H1 (cell line): ENCODE measurements around the gene WBP1.

Experiments
- CBX8 ChIP-seq: fragments of 300-800, 300-1000 bp; sonication (generic); IDR thresholded peaks from 2 replicates; pipeline ENCODE4 v1.7.1; 2016; ENCODE audit warnings: low read depth, low read length, borderline replicate concordance
- CEBPB ChIP-seq: IDR thresholded peaks from 2 replicates; pipeline ENCODE4 v1.6.1; 2012; ENCODE audit warnings: low read depth, low read length
- CREB1 ChIP-seq: IDR thresholded peaks from 2 replicates; pipeline ENCODE4 v1.6.1; 2012; ENCODE audit warnings: inconsistent platforms
- EGR1 ChIP-seq: IDR thresholded peaks from 2 replicates; pipeline ENCODE4 v1.6.1; 2011; ENCODE audit warnings: low read depth, low read length, borderline replicate concordance
- POLR2AphosphoS5 ChIP-seq: IDR thresholded peaks from 2 replicates; pipeline ENCODE4 v1.6.1; 2011; ENCODE audit warnings: low read depth, low read length
- TAF7 ChIP-seq: optimal IDR thresholded peaks from 2 replicates; pipeline ENCODE3; 2011; ENCODE audit warnings: low read depth, mild to moderate bottlenecking, inconsistent platforms, low read length, moderate library complexity, borderline replicate concordance
- TF ChIP-seq, protein P1 (sequence below), 3 experiments: IDR thresholded peaks; 1 replicate in 2 of 3; 2 replicates in 1 of 3; pipeline versions ENCODE4 v1.5.1 to v1.6.1; 2011; ENCODE audit warnings: low read length in 3 of 3, mild to moderate bottlenecking in 3 of 3, inconsistent platforms in 2 of 3, low read depth in 1 of 3, moderate library complexity in 1 of 3; ENCODE audit not compliant: insufficient read depth in 1 of 3; ENCODE audit errors: control extremely low read depth in 1 of 3
- TF ChIP-seq, protein P2 (sequence below): IDR thresholded peaks from 2 replicates; pipeline ENCODE4 v1.6.1; 2012; ENCODE audit warnings: low read length, inconsistent platforms

GRCh38 chr2:74482801-74483674, 24.8 kb downstream of the WBP1 start, which contains the start of the genes CCDC142 and TTC31:
- TF ChIP-seq, protein P1, sequence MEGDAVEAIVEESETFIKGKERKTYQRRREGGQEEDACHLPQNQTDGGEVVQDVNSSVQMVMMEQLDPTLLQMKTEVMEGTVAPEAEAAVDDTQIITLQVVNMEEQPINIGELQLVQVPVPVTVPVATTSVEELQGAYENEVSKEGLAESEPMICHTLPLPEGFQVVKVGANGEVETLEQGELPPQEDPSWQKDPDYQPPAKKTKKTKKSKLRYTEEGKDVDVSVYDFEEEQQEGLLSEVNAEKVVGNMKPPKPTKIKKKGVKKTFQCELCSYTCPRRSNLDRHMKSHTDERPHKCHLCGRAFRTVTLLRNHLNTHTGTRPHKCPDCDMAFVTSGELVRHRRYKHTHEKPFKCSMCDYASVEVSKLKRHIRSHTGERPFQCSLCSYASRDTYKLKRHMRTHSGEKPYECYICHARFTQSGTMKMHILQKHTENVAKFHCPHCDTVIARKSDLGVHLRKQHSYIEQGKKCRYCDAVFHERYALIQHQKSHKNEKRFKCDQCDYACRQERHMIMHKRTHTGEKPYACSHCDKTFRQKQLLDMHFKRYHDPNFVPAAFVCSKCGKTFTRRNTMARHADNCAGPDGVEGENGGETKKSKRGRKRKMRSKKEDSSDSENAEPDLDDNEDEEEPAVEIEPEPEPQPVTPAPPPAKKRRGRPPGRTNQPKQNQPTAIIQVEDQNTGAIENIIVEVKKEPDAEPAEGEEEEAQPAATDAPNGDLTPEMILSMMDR (IDR thresholded peaks at IDR 0.05; ENCODE audit: control extremely low read depth in 1 of 3, insufficient read depth in 1 of 3, low read depth in 1 of 3, low read length in 3 of 3): peak; percentile 81 to 95 (median 89)
- TF ChIP-seq, protein P2, sequence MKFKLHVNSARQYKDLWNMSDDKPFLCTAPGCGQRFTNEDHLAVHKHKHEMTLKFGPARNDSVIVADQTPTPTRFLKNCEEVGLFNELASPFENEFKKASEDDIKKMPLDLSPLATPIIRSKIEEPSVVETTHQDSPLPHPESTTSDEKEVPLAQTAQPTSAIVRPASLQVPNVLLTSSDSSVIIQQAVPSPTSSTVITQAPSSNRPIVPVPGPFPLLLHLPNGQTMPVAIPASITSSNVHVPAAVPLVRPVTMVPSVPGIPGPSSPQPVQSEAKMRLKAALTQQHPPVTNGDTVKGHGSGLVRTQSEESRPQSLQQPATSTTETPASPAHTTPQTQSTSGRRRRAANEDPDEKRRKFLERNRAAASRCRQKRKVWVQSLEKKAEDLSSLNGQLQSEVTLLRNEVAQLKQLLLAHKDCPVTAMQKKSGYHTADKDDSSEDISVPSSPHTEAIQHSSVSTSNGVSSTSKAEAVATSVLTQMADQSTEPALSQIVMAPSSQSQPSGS: no peak; the same call in 1 of the 2 replicates
- peak; percentile 73; the same call in 1 of the 2 replicates for TF ChIP-seq POLR2AphosphoS5
- TF ChIP-seq CREB1: peak; percentile 71
- TF ChIP-seq CBX8: no peak
- no peak for TF ChIP-seq CEBPB
- peak; percentile 75 for TF ChIP-seq TAF7
- no peak; the same call in 1 of the 2 replicates for TF ChIP-seq EGR1
